ENCODE measurements around the gene CD48. TPM values are rescaled to one million over a fixed set of nuclear protein-coding genes. Genes with fewer than 3 reads are reported as not detected.

CD48 gene
- polyA plus RNA-seq, 4 donors, result 5.6 to 28.6 (median 10.7) TPM

DNA sequence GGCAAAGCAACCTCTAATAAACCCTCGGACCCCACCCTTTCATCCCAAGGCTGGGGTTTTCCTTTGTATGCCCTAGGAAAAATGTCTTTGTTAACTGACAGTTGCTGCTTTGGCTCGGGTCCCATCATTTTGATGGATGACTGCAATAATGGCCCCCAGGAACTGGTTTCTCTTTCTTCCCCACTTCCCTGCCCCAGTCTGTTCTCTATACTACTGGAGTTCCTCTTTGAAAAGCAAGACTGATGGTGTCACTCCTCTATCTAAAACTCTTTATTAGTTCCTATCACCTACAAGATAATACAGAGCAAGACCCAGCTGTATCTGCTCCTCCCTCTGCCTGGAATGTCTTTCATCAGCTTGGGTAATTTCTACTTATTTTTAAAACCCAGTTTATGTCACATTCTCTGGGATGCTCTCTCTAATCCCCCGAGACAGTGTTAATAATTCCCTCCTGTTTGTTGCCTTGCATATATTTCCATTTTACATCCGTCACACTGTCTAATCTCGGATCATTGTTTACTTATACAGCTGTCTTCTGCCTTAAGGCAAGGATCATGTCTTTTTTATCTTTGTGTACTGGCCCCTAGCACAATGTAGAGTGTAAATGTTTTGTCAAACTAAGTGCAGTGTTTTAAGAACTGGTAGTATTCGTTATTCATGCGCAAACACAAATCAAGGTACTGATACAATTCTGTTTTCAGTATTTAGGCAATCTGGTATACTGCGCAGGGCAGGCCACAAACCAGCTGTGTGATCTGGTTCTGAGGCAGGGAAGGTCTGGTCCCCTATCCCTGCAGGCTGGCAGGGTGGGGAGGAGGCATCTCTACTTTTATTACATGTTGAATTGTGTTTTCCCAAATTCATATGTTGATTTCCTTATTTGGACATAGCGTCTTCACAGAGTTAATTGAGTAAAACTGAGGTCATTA, 80.8 kb downstream of the CD48 start:
- 53 to 62% (median 54%) methylated on average over 9 of the region's 9 CpGs for WGBS, 3 donors
- Histone ChIP-seq H3K4me3 (ENCODE audit: low read depth in 1 of 3, low read length in 3 of 3) (no peak overlapping the region), H3K36me3 (ENCODE audit: control insufficient read depth in 3 of 3, insufficient read depth in 2 of 3, low read depth in 1 of 3, low read length in 3 of 3) (no peaks in the 10 kb centered on the region), H3K9me3 (ENCODE audit: control insufficient read depth in 2 of 2, insufficient read depth in 1 of 2, low read depth in 1 of 2, low read length in 1 of 2) (no peaks in the 10 kb centered on the region), H3K4me1 (ENCODE audit: control insufficient read depth in 3 of 3, insufficient read depth in 2 of 3, low read depth in 1 of 3, low read length in 2 of 3) (peaks cover 2 to 18% (median 3%) of the 10 kb centered on the region in 3 donors), H3K27me3 (ENCODE audit: control insufficient read depth in 3 of 3, insufficient read depth in 3 of 3, low read length in 3 of 3) (no peaks in the 10 kb centered on the region), H3K27ac (ENCODE audit: low read depth in 1 of 3, low read length in 2 of 3) (no peak overlapping the region)
- DNase-seq (no peak), FAIRE-seq (no peak)

DNA sequence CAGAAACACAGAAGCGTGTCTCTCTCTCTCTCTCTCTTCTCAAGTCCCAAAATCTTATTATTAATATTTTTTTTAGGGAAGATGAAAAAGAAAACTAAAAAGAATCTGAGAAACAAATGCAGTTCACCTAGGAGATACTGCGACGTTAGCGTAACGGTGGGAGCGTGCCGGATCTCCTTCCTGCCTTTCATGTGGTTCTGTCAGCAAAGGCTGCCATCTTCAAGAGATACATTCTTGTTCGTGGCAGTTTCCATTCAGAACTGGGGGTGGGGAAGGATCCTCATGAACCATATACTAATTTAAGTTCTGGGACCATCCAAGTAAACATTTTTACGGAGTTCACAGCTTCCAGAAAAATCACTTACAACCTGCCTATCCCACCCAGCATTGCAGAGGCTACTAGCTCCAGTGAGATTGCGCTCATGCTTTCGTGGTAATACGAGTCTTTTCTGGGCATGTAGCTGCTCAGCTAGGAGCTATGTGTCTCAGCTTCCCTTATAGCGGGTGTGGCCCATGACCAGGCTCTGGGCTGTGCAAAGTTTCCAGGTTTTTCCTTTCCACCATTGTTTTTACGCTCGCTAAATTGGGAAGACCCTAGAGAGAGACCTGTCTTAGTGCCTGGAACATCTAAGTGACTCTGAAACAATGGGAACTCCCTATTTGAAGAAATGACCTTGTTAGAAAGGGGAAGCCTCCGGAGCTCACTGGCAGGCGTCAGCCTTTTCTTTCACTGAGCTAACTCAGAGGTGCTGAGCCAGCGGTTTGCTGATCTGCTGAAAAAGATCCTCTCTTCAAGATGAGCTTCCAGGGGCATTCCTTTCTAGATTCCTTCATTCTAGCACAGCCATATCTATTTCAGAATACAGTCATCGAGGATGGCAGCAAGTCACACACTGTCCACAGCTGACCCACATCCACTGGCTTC, 82.1 kb downstream of the CD48 start:
- no peak overlapping the region for H3K4me3 ChIP-seq (ENCODE audit: low read depth in 1 of 3, low read length in 3 of 3)
- no peaks in the 10 kb centered on the region for H3K36me3 ChIP-seq (ENCODE audit: control insufficient read depth in 3 of 3, insufficient read depth in 2 of 3, low read depth in 1 of 3, low read length in 3 of 3)
- no peaks in the 10 kb centered on the region for H3K9me3 ChIP-seq (ENCODE audit: control insufficient read depth in 2 of 2, insufficient read depth in 1 of 2, low read depth in 1 of 2, low read length in 1 of 2)
- H3K27me3 ChIP-seq (ENCODE audit: control insufficient read depth in 3 of 3, insufficient read depth in 3 of 3, low read length in 3 of 3), result no peaks in the 10 kb centered on the region
- peak in 1 of 2 donors; percentile 41 for DNase-seq
- peak overlapping the region in 2 of 3 donors; percentile 66 to 92 for H3K27ac ChIP-seq (ENCODE audit: low read depth in 1 of 3, low read length in 2 of 3)
- WGBS, 3 donors, result 61 to 69% (median 66%) methylated on average over 19 of the region's 19 CpGs
- peaks cover 2 to 18% (median 3%) of the 10 kb centered on the region in 3 donors for H3K4me1 ChIP-seq (ENCODE audit: control insufficient read depth in 3 of 3, insufficient read depth in 2 of 3, low read depth in 1 of 3, low read length in 2 of 3)
- FAIRE-seq, result no peak

DNA sequence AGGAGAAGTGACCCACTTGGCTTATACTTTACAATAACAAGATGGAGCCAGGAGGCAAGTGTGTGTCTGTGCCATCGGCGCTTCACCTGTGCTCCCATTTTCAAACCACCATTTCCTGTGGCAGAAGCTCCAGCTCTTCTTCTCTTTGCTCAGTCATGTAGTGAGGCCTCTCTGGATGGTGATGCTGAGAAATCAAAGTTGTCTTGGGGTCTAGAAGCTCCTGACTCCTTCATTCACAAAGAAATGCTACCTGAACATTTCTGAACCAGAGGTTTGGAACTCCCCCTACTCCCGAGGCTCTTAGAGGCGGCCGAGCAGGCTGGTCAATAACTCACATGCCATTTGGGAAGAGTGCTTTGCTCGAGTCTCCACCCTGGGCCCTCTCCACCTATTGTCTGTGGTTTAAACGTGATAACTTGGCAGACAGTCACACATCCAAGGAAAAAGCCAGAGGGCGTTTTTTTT, 82.8 kb downstream of the CD48 start:
- FAIRE-seq (no peak), DNase-seq (no peak)
- H3K27me3 ChIP-seq (ENCODE audit: control insufficient read depth in 3 of 3, insufficient read depth in 3 of 3, low read length in 3 of 3), result no peaks in the 10 kb centered on the region
- H3K4me3 ChIP-seq (ENCODE audit: low read depth in 1 of 3, low read length in 3 of 3), result no peak overlapping the region
- no peaks in the 10 kb centered on the region for H3K9me3 ChIP-seq (ENCODE audit: control insufficient read depth in 2 of 2, insufficient read depth in 1 of 2, low read depth in 1 of 2, low read length in 1 of 2)
- peak overlapping the region in 2 of 3 donors; percentile 66 to 92 for H3K27ac ChIP-seq (ENCODE audit: low read depth in 1 of 3, low read length in 2 of 3)
- no peaks in the 10 kb centered on the region for H3K36me3 ChIP-seq (ENCODE audit: control insufficient read depth in 3 of 3, insufficient read depth in 2 of 3, low read depth in 1 of 3, low read length in 3 of 3)
- 66 to 82% (median 69%) methylated on average over 8 of the region's 8 CpGs for WGBS, 3 donors
- peaks cover 3 to 18% (median 3%) of the 10 kb centered on the region in 3 donors for H3K4me1 ChIP-seq (ENCODE audit: control insufficient read depth in 3 of 3, insufficient read depth in 2 of 3, low read depth in 1 of 3, low read length in 2 of 3)

Other genes starting within 250 kb of the CD48 start
- gene SLAMF6, start 188.6 kb downstream of the CD48 start, polyA plus RNA-seq, result 1 to 10 TPM in 2 of 4 donors, under 1 TPM in 2; 0.22 to 1.6 (median 1.1) TPM
- 1 to 10 TPM in 1 of 4 donors, under 1 TPM in 3; 0.22 to 1.5 (median 0.60) TPM for gene CD84, start 132.3 kb downstream of the CD48 start, polyA plus RNA-seq
- 1 to 10 TPM in 1 of 4 donors, under 1 TPM in 3; 0.22 to 1.4 (median 0.57) TPM for gene SLAMF1, start 64.8 kb downstream of the CD48 start, polyA plus RNA-seq
- gene SLAMF7, start 27.4 kb upstream of the CD48 start, polyA plus RNA-seq, result 10 to 100 TPM in 1 of 4 donors, 1 to 10 TPM in 3; 1.8 to 12.2 (median 3.7) TPM
- gene LY9, start 84.4 kb upstream of the CD48 start, polyA plus RNA-seq, result 1 to 10 TPM in 3 of 4 donors, under 1 TPM in 1; 0.45 to 3.8 (median 1.1) TPM
- gene CD244, start 151.1 kb upstream of the CD48 start, polyA plus RNA-seq, result 1 to 10 TPM in 2 of 4 donors, under 1 TPM in 2; 0.39 to 3.2 (median 1.1) TPM
- gene ITLN1, start 173.4 kb upstream of the CD48 start, polyA plus RNA-seq, result 100 to 1,000 TPM in 2 of 4 donors, 10 to 100 TPM in 2; 21.6 to 230 (median 95.8) TPM
- 100 to 1,000 TPM in 1 of 4 donors, 10 to 100 TPM in 2, 1 to 10 TPM in 1; 1.7 to 318 (median 62.0) TPM for gene ITLN2, start 243.0 kb upstream of the CD48 start, polyA plus RNA-seq

Measured in small intestine (tissue), 7 donors.